Tibial nerve (tissue), 4 donors: ENCODE results near the gene SNRNP200.
A peak's percentile ranks its signal among the peaks of the same experiment; 100 is the strongest.

Source experiments
- EP300 ChIP-seq, 2 donors: sonication (generic); formaldehyde crosslinking; IDR thresholded peaks; one replicate each; pipeline ENCODE4 v1.6.1; 2017; ENCODE audit warnings: antibody characterized with exemption in 2 of 2, mild to moderate bottlenecking in 1 of 2
- POLR2A ChIP-seq, 2 donors: fragments of 450-650 bp; IDR thresholded peaks; one replicate each; pipeline ENCODE4 v1.6.1; 2017; ENCODE audit warnings: antibody characterized with exemption in 2 of 2, mild to moderate bottlenecking in 2 of 2, moderate library complexity in 2 of 2
- TF ChIP-seq, protein P1 (sequence below), 5 experiments: fragments of 200-600 bp in 3 of 5; fragments of 450-650 bp in 2 of 5; sonication (generic) in 3 of 5; IDR thresholded peaks; one replicate each; pipeline ENCODE4 v1.5.1; 2016 to 2019; ENCODE audit warnings: antibody characterized with exemption in 5 of 5, mild to moderate bottlenecking in 3 of 5, moderate library complexity in 2 of 5

DNA sequence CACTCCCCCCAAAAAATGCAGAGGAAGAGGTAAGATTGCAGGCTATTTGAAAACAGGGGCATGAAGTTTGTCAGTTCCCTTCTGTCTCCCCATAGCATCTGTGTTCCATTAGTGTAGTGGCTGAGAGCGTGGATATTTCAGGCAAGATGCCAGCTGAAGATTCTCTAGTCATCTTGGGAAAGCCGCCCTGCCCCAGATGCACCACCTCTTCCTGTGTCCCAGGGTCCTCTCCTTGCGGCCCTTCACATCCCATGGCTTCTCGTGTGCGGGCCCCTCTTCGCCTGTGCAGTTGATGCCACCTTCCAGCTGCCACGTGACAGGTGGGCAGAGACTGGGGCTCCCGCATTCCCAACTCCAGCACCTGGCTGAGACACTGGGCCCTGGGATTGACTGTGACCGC, 55.7 kb downstream of the SNRNP200 start:
- TF ChIP-seq, protein P1, sequence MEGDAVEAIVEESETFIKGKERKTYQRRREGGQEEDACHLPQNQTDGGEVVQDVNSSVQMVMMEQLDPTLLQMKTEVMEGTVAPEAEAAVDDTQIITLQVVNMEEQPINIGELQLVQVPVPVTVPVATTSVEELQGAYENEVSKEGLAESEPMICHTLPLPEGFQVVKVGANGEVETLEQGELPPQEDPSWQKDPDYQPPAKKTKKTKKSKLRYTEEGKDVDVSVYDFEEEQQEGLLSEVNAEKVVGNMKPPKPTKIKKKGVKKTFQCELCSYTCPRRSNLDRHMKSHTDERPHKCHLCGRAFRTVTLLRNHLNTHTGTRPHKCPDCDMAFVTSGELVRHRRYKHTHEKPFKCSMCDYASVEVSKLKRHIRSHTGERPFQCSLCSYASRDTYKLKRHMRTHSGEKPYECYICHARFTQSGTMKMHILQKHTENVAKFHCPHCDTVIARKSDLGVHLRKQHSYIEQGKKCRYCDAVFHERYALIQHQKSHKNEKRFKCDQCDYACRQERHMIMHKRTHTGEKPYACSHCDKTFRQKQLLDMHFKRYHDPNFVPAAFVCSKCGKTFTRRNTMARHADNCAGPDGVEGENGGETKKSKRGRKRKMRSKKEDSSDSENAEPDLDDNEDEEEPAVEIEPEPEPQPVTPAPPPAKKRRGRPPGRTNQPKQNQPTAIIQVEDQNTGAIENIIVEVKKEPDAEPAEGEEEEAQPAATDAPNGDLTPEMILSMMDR (IDR thresholded peaks at IDR 0.05), result no peak
- no peak for TF ChIP-seq POLR2A (IDR thresholded peaks at IDR 0.05)
- peak in 1 of 2 donors; percentile 7 for TF ChIP-seq EP300 (IDR thresholded peaks at IDR 0.05)
